ENCODE measurements around the gene TMEM50B.
"Not testable (repeated sequence)": the region's sequence is repeated elsewhere in the genome, so short reads cannot be mapped to it uniquely, and the experiment has no call there.

TMEM50B gene

DNA sequence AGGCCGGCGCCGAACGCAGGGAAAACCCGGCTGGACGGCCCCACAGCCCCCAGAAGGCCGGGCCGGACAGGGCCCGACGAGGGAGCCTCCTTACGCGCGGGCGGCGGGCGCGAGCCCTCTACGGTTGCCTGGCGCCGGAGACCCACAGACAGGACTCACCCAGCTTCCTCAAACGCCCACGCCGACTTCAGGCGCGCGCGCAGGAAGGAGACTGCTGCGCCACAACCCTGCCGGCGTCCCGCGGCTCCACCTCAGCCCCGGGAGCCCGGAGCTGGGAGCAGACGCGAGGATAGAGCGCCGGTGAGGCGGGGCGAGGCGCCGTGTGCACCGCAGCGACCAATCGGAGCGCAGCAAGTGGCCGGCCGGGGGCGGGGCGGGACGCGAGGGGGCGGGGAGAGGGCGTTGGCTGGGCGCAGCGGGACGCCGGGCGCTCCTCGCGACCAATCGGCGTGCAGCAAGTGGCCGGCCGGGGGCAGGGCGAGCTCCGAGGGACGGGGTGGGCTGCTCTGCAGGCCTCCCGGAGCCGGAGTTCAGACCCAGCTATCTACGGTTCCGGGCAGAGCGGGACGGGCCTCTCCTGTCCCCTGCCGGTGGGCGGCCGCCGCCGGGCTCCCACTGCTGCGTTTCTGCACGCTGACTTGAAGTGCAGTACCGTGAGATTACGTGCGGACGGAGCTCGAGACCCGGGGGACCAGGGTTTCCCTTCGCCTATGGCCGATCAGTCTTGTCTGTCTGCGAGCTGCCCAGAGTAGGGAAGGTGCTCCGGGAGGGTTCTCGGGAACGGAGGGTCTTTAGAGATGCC, at the start of gene TMEM50B:
TMEM50B (minus strand) TSS at position 296 of the 802 bp plus-strand sequence. CDS start 11,089 bp downstream, outside the sequence.
- peak; percentile 96 for DNase-seq

DNA sequence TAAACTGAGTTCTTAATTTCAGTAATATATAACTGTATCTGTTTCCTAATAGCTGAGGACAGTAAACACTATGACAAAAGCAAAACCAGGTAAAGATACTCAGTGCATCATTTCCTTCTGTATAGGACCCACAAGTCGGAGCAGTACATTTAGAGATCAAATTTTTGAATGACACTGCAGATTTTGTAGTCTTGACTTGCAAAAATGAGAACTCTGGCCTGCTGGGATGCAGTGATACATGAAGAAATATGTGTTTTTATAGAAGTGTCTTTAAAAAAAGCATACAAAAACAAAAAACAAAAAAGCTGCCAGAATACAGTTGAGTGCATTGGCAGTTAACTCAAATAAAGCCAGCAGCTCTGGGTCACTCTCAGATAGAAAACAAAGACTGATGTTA, 43.2 kb upstream of the TMEM50B start:
- DNase-seq: no peak

DNA sequence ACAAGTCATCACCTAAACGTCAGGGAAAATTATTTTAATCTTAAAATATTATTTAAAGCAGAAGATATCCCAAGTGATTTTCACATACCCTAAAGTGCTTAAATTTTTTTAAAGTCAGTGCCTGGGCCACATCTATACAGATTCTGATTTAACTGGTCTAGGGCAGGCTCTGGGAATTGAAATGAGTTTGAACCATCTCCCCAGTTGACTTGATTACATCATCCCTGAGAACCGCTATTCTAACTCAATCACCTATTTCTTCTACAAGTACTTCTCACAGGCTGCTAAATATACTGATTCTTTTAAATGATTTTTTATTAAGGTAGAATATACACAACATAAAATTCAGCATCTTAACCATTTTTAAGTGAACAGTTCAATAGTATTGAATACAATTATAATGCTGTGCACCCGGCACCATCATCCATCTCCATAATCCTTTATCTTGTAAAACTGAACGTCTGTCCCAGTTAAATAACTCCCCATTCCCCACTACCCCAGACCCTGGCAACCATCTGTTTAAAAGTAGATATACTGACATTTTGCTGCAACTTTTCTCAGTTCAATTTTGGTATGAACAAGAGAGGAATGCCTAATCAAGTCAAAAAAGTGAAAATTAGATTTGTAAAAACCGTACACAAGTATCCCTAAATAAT, 42.7 kb upstream of the TMEM50B start:
- DNase-seq: no peak

- no peak for DNase-seq
Observed at GRCh38 chr21:33518899-33519298, 39.1 kb upstream of the TMEM50B start.

- DNase-seq: no peak
Observed at GRCh38 chr21:33514229-33514628, 34.5 kb upstream of the TMEM50B start.

DNA sequence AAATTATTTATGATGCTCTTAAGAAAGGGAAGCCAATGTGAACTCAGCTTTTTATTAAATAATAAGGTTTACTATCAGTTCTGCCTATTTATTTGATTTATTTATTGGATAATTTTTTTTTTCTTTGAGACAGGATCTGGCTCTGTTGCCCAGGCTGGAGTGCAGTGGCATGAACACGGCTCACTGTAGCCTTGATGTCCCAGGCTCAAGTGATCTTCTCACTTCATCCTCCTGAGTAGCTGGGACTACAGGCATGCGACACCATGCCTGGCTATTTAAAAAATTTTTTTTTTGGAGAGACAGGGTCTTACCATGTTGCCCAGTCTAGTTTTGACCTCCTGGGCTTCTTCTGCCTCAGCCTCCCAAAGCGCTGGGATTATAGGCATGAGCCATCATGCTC, 32.7 kb upstream of the TMEM50B start:
- DNase-seq: no peak

GRCh38 chr21:33511639-33512038, 31.9 kb upstream of the TMEM50B start:
- no peak for DNase-seq

DNA sequence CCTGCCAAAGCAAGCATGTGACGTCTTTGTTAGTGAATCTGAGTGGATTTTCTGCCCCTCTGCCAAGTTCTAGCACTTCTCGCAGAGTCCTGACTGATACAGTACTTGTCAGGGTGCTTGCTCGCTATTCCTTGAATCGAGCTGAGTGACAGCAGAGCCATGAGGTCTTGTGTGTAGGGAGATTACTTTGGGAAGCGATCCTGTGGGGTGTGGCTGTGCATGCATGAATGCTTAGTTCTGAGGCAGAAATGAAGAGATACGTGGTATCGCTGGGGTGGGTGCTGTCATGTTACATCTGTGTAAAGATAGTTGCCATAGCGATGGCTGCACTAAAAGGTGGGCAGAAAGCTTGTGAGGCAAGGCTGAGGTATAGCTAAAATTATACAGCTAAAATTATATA, 31.1 kb upstream of the TMEM50B start:
- DNase-seq: no peak

DNA sequence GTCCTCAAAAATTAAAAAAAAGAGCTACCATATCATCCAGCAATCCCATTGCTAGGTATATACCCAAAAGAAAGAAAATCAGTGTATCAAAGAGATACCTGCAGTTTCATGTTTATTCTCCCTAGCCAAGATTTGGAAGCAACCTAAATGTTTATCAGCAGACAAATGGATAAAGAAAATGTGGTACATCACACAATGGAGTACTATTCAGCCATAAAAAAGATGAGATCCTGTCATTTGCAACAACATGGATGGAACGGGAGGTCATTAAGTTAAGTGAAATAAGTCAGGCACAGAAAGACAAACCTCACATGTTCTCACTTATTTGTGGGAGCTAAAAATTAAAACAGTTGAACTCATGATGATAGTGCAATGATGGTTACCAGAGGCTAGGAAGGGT, 27.2 kb upstream of the TMEM50B start:
- not testable (repeated sequence) for DNase-seq

DNA sequence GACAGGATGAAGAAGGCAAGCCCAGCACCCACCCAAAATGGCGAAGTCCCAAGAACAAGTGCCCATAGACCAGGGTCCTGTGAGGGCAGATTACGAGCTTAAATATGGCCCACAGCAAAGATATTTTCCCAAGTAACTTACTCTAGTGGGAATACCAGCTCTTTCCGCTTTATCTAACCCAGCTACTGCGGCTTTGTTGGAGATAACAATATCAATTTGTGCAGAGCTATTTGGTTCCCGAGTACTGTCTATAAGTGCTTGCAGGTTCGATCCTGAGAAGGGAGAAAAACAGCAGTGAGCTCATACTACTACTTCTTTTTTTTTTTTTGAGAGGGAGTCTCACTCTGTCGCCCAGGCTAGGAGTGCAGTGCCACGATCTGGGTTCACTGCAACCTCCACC, 26.1 kb upstream of the TMEM50B start:
- no peak for DNase-seq

DNA sequence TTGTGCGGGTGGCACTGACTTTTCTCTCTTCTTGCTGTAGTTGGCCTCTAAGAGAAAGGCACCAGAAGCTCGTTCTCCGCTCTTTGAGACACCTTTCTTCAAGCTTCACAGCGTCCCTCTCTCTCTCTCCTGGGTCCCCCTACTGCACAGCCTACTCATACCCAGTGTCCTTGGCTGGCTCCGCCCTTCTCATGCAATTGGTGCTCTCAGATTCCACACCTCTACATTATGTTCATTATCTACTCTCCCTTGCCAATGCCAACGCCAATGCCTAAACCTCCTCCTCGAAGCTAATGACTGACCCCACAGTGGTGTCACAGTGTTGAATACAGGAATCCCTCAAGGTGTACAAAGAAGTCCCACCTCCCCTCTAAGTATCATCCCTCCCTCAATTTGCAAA, 16.6 kb upstream of the TMEM50B start:
- DNase-seq: no peak

GRCh38 chr21:33495743-33496142, 16.0 kb upstream of the TMEM50B start:
- no peak for DNase-seq

DNA sequence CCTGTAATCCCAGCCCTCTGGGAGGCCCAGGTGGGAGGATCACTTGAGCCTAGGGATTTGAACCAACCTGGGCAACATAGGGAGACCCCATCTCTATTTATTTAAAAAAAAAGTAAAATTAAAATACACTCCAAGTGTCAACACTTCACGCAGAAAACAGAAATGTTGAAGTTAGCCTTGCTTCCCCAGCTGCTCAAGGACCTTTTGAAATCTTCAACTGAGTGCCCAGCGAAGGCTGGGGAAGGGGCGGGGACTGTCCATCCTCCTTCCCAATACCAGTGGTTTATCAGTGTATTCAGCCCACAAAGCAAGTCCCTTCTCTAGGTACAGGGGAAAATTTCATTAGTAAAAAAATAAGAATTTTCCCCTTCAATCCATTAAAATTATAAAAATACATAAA, 14.0 kb upstream of the TMEM50B start:
- DNase-seq: no peak

DNA sequence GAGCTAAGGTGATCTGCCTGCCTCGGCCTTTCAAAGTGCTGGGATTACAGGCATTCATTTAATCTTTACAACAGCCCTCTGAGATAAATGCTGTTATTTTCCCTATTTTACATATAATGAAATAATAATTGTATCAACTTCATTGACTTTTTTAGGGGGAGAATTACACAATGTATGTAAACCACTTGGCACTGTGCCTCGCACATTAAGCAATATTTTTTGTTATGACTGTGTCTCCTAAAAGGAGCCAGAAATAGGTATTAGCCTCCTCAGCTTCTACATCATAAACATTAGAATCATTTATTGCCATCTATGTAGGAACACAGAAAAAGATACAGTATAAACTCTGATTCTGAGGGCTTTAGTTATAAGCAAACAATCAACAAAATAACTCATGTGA, 12.8 kb upstream of the TMEM50B start:
- DNase-seq: no peak

- DNase-seq: peak; percentile 94
Observed at GRCh38 chr21:33491373-33492102, 11.8 kb upstream of the TMEM50B start, which contains the start of gene DNAJC28. TSS of gene DNAJC28 (minus strand) at chr21:33491716. CDS start at chr21:33489393, 2,323 bp downstream.

GRCh38 chr21:33490991-33491372, 11.2 kb upstream of the TMEM50B start:
- DNase-seq: no peak

GRCh38 chr21:33488936-33489335, 9.2 kb upstream of the TMEM50B start:
- no peak for DNase-seq

- DNase-seq: no peak
Observed at GRCh38 chr21:33487996-33488395, 8.2 kb upstream of the TMEM50B start.

GRCh38 chr21:33481314-33481943, 1.7 kb upstream of the TMEM50B start:
- DNase-seq: no peak

DNA sequence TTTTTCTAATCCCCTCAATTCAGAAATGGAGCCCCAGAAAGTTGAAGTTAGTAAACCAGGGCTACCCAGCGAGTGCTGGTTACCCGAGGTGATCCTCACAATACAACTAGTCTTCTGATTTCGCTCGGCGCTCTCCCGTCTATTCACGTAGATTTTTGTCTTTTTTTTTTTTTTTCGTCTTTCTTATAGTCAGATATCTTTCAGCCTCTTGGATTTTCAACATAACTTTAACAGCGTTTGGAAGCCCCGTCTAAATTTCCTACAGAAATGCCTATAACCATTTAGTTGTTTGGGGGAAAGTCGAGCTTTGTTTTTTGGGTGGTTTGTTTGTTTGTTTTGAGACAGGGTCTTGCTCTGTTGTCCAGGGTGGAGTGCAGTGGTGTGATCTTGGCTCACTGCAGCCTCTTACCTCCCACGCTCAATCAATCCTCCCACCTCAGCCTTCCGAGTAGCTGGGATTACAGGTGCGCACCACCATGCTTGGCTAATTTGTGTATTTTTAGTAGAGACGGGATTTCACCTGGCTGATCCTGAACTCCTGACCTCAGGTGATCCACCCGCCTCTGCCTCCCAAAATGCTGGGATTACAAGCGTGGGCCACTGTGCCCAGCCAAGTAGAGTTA, 818 bp upstream of the TMEM50B start:
- no peak for DNase-seq

DNA sequence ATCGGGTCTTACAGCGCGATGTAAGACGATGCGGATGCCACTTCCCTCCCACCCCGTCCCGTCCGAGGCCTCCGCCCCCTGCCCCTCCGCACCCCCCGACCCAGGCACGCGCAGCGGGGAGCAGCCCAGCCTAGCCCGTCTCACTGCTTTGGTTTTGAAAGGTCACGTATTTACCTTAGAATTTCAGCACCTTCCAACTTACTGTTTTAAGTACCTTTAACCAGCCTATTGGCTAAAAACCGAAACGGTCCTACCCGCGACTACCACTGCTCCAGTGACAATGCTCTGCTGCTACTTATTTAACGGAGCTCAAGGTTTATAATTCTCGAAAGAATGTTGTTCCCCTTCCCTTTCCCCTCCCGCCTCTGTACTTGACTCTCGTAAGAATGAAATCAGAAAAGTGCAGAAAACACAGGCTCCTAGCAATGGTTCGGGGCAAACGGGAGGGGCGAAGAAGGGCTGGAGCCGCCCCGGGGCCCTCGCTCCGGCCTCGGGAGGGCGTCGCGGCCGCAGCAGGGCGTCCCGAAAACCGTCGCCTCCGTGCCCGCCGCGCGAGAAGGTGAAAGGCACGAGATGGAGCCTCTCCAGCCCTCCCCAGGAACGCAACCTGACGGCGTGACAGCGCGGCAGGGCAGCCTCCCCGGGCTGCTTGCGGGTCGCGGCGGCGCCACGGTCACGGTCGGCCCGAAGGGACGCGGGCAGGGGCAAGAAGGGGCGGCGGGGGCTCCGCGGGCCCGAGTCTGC, 667 bp downstream of the TMEM50B start:
- peak; percentile 47 for DNase-seq

GRCh38 chr21:33478182-33478581, 1.6 kb downstream of the TMEM50B start:
- no peak for DNase-seq

All from activated naive CD4-positive, alpha-beta T cell treated with anti-CD3 and anti-CD28 coated beads, Interleukin-2, amount 50 U/mL, for 16 hours (primary cell).